T-helper 22 cell (primary cell): Measurements from ENCODE around the gene MRPS24.
A peak's percentile ranks its signal among the peaks of the same experiment; 100 is the strongest.
"Not testable (repeated sequence)": the region's sequence is repeated elsewhere in the genome, so short reads cannot be mapped to it uniquely, and the experiment has no call there.

ENCODE experiments used
- DNase-seq: peaks from one replicate; pipeline ENCODE4 v3.0.0-alpha.2; 2020; ENCODE audit warnings: low read depth

Gene MRPS24

DNA sequence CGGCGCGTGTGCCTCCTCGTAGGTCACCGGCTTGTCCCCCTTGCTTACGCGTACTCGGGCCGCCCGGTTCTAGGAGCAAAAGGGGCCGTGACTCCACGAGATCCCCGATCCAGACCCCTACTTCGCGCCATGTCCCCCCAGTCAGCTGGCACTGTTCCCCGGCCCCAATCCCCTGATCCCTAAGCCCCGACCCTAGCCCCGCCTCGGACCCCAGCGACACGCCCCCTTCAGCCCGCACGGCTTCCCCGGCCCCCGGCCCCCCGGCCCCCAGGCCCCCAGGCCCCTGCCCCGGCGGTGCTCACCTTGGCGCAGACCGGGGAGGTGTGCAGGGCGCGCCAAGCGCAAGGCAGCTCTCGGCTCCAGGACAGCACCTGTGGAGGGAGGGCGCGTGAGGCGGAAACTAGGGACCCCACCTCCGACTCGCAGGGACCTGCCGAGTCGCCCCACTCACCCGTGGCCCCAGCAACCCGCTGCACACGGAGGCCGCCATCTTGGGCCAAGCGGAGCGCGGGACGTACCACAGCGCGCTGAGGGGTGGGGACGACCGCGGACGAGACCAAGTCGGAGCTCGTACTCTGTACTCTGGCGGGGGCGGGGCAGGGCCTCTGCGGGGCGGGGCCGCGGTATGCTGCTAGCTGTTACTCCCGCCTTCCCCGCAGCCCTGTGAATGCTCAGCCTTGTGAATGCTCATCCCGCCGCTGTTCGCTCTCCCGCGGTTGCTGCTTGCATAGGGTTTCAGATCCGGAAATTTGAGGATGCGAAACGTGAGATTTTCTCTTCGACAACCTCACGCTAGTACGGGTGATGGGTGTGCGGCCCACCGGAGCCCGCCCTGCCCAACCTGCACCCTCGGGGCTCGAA, at the start of gene MRPS24:
MRPS24 (minus strand) TSS at position 512 of the 861 bp plus-strand sequence; CDS start at position 490, 22 bp downstream.
- DNase-seq, result peak; percentile 91

DNA sequence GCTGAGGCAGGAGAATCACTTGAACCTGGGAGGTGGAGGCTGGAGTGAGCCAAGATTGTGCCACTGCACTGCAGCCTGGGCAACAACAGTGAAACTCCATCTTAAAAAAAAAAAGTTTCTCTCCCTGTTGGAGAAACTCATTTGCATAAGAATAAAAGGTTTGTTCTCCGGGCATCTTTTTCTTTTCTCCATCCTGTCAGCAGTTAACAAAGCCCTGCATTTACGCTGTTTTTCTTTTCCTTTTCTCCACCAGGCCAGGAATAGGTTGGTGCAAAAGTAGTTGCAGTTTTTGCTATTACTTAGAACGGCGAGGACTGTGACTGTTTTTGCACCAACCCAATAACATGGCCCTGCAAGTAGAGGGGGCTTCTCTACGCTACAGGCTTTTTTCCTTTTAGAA, 46.6 kb upstream of the MRPS24 start:
- DNase-seq, result no peak

DNA sequence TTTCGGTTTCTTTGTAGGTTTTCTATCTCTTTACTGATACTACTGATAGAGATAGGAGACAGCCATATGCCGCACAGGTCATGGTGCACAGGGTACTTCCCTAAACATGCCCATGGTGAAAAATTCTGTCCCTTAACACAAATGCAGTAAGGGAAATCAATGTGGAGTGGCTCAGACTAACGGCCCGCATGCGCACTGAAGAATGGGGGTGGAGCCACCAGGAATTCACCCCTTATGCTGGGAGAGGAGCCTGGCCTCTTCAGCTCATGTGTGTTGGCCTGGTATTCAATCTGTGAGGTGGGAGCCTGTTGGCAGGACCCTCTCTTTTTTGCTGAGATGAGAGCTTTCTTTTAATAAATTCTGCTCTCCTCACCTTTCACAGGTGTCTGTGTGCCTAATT, 45.5 kb upstream of the MRPS24 start:
- no peak for DNase-seq

DNA sequence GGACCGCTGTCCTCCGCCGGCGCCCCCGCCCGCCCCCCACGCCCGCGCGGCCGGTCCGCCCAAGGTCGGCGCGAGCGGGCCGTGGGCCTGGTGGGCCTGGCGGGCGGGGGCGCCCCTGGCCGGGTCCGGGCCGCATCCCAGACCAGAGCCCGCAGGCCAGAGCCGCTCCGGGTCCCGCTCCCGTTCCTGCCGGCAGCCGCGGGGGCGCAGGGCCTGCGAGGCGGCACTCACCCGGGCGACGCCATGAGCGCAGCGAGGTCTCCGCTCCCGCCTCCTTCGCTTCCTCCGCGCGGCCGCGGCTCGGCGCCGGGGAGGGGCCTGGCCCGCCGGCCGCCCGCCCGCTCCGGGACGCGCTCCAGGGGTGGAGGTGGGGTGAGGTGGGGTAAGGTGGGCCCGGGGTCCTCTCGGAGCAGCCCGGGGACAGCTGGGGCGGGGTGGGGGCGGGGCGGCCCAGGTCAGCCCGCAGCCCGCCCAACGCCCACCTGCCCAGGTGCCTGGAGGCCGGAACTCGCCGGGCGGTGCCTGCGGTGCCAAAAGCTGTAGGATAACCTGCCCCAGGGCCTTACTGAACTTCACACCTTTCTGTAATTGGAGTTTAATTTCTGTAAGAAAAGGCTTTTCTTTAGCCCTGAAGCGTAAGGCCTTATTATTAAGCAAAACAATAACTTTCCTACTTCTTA, 37.2 kb upstream of the MRPS24 start, which contains the start of gene URGCP:
URGCP (minus strand) TSS at position 266 of the 680 bp plus-strand sequence; CDS start at position 245, 21 bp downstream.
- peak; percentile 23 for DNase-seq

DNA sequence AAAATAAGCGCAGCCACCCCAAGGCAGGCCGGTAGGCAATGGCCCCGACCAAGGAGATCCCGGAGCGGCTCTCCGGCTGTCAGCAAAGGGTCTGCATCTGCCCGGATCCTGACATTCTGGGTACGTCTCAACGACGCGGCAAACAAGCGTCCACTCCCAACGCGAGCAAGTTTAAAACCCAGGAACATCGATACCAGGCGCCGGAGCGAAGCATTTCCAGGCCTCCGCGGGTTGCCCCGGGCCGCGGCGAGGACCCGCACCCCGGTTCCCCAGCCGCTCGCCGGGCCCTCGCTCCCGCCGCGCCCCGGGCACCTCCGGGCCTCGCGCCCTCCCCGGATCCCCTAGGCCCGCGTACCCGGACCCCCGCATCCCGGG, 36.6 kb upstream of the MRPS24 start:
- no peak for DNase-seq

DNA sequence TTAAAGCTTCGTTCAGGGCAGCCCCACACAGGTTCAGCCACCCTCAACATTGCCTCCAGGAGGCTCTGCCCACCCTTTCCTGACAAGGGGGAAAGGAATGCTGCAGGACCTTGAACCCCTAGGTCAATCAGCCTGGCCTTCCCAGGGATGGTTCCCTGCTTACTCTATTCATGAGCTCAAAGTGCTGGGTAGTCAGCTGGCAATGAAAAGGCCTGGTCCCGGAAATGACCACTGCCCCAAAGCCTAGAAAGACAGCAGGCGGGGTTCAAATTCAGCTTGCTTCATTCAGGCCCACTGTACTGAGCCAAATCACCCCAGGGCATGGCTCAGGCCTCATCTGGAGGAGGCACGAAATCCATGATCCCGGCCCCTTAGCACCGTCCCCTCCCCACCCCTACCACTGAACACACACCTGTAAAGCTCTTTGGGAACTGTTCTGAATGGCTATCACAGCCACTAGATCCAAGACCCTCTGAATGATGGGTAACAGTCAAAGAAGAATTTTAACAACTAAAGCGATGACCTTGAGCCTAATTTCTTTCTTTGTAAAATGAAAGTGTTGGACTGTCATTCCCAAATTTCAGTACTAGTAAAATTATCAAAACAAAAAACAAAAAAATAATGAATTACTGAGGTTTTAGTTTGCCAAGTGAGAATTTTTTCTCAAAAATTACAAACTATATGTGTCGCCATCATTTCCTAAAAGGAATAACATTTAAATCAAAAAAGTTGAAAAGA, 36.1 kb upstream of the MRPS24 start:
- no peak for DNase-seq

DNA sequence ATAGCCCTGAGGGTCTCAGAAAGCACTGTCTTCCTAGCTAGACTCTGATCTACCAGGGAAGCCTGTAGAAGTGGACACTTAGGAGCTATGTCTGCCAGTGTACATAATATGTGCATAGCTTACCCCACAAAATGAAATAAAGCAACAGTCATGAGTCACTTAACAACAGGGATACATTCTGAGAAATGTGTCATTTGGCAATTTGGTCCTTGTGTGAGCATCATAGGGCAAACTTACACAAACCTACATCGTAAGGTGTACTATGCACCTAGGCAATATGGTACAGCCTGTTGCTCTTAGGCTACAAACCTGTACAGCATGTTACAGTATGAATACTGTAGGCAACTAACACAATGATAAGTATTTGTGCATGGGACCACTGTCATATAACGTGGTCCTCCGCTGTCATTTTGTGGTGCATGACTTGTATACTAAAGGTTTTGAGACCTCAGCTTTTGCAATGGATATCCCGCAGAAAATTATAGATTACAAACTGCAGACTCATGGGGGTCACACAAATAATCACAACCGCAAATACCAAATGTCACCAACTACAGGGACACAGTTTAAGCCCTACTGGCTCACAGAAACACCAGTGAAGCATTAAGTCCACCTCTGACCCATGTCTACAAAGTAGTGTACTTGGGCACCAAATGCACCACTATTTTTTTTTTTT, 35.4 kb upstream of the MRPS24 start:
- DNase-seq, result no peak

DNA sequence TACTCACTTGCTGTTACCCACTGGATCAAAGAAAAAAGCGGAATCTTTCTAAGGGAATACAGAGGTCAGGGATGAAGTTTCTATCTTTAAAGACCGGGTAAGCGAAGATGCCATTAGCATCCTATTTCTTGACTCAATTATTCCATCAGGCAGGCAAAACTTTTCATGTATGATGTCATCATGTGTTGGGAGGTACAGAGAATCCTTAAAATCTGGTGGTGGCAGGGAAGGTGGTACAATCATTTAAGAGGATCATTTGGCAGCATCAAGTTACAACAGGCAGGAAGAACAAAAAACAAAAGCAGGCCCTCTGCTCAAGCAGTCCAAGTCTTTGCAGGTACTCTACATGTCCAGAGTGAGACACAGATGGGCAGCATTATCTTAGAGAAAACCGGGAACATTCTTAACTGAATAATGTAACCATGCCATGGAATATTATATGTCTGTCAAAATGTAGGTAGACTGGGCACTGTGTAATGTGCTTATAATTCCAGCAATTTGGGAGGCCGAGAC, 33.3 kb upstream of the MRPS24 start:
- no peak for DNase-seq

DNA sequence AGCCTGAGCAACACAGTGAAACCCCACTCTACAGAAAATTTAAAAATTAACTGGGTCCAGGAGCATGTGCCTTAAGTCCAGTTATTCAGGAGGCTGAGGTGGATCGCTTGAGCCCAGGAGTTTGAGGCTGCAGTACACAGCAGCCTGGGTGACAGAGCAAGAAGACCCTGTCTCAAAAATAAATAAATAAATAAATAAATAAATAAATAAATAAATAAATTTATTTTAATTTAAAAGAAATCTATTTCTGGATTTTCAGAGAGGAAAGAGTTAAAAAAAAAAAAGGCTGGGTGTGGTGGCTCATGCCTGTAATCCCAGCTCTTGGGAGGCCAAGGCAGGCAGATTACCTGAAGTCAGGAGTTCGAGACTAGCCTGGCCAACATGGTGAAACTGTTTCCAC, 29.3 kb upstream of the MRPS24 start:
- not testable (repeated sequence) for DNase-seq

DNA sequence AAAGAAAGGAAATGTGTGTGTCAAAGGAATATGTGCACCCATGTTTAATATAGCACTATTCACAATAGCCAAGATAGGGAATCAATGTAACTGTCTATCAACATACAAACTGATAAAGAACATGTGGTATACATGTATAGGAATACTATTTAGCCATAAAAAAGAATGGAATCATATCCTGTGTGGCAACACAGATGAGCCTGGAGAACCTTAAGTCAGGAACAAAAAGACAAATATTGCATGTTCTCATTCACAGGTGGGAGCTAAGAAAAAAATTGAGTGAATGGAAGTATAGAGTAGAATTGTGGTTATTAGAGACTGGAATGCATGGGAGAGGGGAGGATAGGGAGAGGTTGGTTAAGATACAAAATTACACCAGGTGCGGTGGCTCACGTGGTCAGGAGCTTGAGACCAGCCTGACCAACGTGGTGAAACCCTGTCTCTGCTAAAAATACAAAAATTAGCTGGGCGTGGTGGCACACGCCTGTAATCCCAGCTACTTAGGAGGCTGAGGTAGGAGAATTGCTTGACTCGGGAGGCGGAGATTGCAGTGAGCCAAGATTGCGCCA, 26.6 kb upstream of the MRPS24 start:
- DNase-seq, result no peak

DNA sequence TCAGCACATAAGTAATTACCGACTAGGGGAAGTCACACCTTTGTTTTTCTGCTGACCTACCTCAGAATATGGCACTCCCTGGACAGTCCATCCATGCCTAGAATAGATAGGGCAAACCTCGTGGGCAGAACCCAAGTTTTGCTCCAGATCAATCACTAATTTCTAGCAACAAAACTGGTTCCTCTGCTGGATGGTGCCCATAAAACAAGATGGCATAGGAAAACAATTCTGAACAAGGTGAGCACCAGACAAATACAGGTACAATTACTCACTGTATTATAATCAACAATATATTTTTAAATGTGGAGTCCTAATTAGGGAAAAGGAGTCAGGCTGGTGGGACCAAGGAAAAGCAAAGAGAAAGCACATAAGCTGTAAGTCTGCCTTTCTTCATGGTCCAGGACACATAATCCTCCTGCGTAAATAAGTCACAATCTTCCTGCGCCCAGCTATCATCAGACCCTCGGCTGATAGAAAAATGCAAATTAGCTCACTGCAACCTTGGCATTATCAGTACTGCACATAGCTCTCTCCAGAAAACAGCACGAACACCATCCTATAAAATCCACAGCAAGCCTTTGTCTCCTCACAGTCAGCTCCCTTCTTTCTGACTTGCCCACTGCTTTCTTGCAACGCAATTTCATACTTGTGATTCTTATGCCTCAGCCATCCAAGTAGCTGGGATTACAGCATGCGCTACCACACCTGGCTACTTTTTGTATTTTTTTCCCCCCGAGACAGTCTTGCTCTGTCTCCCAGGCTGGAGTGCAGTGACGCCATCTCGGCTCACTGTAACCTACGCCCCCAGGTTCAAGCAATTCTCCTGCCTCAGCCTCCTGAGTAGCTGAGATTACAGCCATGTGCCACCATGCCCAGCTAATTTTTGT, 22.0 kb upstream of the MRPS24 start:
- no peak for DNase-seq

DNA sequence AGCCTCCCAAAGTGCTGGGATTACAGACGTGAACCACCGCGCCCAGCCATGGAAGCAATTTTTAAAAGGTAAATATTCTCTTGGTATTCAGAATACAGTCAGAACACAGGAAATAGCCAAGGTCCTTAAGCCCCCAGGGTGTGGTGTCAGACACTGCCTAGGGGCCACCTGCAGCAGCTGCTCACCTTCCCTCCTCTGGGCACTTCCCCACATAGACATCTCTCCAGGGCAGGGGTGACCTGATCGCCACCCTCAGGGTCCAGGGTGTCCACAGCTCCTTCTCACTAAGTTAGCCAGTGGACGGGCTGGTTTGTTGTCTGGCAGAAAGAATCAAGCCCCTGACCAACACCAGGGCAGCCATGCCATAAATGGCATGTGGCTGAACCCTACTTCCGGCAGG, 21.2 kb upstream of the MRPS24 start:
- no peak for DNase-seq

DNA sequence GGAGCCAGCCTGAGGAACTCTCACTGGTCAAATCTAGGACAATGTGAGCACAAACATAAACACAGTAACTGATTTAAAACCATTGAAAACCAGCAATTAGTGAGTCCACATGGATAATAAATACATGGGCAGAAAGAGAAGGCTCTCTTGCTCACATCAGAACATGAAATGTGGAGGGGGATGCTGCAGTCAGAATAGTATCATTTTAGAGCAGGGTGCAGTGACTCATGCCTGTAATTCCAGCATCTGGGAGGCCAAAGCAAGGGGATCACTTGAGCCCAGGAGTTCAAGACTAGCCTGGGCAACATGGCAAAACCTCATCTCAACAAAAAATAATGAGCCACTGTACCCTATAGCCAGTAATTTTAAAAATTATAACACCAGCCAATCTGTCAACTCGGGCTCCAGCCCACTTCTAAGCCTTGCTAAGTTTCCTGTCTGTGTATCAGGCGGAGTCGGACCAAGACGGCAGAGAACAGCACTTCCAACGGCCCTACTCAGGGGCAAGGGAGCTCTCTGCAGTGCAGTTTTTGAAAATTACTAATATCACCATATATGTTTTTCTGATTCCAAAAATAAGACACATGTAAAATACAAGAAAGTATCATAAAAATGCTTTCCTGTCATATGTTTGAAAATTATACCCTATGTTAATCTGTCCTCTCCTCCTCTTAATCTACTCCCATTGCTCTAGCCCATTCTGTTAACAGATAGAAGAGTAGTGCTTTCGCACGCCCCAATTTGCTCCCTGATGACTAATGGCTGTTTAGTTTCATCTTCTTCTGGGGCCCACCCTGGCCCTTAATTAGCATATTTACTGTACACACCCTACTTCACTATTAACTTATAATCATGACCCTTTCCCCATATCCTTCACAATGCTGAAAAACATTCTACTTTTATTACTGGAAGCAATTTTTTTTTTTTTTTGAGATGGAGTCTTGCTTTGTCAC, 20.0 kb upstream of the MRPS24 start:
- DNase-seq, result no peak

DNA sequence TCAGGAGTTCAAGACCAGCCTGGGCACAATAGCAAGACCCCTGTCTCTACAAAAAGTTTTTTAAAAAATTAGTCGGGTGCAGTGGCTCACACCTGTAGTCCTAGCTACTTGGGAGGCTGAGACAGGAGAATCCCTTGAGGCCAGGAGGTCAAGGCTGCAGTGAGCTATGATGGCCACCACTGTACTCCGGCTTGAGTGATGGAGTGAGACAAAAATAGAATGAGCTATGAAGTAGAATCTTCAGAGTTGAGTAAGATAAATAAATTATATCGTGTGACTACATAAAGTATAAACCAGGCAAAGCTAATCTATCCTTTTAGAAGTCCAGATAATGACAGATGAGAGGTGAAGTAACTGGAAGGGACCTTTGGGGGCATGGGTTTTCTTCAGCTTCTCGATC, 15.3 kb upstream of the MRPS24 start:
- no peak for DNase-seq

DNA sequence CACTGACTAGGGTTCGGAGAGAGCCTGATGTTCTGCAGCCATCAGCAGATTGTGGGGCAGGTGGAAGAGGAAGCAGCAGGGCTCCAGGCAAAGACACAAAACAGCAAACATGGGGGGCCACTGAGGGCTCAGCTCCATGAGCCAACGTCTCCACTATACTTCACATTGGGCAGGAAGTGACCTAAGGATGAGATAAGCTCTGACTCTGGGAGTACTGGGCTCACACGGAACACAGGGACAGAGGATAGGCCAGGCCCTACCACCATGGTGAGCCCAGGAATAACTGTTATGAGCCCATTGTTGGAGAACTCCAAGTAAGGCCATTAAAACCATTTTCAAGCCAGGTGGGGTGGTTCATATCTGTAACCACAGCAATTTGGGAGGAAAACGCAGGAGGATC, 14.9 kb upstream of the MRPS24 start:
- DNase-seq, result no peak

DNA sequence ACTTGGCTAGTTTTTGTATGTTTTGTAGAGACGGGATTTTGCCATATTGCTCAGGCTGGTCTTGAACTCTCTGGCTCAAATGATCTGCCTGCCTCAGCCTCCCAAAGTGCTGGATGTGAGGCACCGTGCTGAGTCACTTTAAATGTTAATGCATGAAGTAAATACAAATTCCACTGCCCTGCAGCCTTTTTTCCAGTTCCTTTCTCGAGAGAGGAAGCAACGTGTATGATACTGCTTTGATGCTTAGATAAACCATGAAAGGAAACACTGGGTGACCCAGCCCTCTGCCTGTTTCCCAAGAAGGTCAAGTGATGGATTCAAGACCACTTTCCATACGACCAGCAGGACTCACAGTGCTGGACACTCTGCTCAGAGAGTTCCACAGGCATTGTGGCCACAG, 11.3 kb upstream of the MRPS24 start:
- DNase-seq, result no peak

DNA sequence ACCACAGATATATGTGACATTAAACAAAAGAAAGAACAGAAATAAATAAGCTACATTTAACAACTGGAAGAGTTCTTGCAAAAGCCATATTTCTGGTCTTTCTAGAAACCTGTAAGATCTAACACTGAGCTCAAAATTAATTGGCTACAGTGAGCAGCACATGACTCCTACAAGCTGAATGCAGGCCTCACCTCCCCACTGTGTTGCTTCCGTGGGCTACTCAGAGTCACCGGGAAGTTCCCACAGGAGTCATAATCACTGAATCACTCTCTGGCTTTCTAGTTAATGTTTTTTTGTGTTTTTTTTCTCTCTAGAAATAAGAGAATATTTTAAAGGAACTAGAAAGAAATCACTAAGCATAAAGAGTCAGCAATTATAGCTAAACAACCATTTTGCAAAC, 10.2 kb upstream of the MRPS24 start:
- no peak for DNase-seq

DNA sequence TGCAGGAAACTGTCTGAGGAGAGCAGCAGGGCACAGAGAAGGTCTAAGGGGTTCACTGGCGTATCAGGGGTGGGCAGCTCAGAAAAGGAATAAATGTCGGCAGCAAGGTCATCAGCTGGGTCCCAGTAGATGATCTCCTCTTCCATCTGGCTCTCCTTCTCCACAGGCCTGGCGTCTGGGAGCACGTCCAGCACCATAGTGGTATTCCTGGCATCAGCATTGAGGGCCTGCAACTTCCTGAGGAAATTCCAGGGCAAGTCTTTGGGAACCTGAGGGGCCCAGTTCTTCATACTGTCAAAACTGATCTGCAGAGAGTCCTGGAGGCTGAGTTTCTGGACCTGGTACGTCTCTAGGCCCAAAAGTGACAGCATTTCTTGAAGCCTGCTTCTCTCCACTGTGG, 9.6 kb upstream of the MRPS24 start:
- no peak for DNase-seq
